DMS114 treated with DMSO at 0.1 percent for 48 hours (cell line): ENCODE data around the gene ABCA9.
"Not testable (repeated sequence)": the region's sequence is repeated elsewhere in the genome, so short reads cannot be mapped to it uniquely, and the experiment has no call there.

Experiments used
- DNase-seq: peaks from one replicate; lab custom pipeline; 2025; ENCODE audit not compliant: unreplicated experiment; lab: John Stamatoyannopoulos, UW

The ABCA9 gene

DNA sequence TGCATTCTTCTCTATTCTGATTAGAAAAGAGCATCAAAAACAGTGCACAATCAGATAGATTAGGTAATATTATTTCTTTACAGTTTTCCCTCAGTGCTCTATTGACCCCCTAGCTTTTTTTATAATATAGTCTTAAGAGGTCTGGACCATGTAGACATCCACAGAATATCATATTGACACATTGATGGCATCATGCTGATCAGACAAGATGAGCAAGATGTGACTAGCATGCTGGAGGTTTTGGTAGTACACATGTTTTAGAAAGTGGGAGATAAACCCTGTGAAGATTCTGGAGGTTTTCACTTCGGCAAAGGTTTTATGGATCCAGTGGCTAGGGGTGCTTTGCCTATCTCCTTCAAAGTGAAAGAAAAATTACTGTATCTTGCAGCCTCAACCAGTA, 102.8 kb downstream of the ABCA9 start:
- DNase-seq: no peak

- DNase-seq: no peak
Measured at GRCh38 chr17:68955181-68955841, 105.4 kb downstream of the ABCA9 start, which contains the start of gene ABCA8. TSS of gene ABCA8 (minus strand) at chr17:68955392. CDS start at chr17:68942034, 13,358 bp downstream.

DNA sequence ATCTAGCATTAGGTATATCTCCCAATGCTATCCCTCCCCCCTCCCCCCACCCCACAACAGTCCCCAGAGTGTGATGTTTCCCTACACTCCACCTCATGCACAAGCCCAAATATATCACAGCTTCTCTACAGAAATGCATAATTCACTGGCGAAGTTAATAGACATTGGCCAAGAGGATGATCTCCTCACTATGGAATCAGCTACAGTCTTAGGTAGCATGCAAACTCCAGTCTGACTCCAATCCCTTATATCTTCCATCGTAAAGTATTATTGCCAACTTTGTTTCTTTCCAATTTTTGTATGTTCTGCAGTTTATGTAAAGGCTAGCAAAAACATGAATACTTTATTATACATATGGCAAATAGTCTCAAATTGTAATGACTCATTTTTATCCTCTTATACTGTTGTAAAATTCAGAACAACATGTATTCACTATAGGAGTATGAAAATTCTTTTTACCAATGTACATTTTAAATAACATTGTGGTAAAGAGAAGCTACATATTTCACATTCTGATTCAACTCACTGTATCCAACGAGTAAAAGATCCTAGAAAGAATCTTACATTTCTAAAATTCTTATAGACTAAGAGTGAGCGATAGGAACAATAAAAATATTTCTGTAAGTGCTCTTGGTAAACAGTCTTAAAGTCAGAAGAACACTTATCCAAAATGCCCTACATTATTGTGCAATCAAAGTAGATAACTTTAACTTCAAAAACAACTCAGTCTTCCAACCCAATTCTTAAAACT, 106.4 kb downstream of the ABCA9 start:
- no peak for DNase-seq

GRCh38 chr17:68953340-68953997, 107.3 kb downstream of the ABCA9 start:
- DNase-seq: no peak

DNA sequence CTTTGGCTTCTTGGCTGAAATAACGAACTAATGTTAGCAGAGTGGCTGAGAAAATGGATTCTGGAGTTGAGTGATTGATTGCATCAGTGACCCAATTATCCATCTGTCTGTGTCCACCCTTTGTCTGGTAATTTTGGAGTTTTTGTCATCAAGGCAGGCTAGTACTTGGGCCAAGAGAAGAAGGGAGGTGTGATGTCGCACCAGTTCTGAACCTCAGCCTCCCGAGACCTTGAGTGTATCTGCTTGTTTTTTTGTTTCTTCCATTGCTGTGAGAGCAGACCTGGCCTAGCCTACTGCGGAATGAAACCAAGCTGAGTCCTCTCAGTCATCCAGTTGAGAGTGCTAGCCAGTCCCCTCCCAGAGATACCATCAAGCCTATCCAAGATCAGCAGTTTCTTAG, 110.0 kb downstream of the ABCA9 start:
- no peak for DNase-seq

DNA sequence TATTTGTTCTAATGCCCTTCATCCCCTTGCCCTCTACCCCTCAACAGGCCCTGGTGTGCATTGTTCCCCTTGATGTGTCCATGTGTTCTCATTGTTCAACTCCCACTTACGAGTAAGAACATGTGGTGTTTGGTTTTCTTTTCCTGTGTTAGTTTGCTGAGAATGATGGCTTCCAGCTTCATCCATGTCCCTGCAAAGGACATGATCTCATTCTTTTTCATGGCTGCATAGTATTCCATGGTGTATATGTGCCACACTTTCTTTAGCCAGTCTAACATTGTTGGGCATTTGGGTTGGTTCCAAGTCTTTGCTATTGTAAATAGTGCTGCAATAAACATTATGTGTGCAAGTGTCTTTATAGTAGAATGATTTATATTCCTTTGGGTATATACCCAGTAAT, 112.9 kb downstream of the ABCA9 start:
- DNase-seq: not testable (repeated sequence)

DNA sequence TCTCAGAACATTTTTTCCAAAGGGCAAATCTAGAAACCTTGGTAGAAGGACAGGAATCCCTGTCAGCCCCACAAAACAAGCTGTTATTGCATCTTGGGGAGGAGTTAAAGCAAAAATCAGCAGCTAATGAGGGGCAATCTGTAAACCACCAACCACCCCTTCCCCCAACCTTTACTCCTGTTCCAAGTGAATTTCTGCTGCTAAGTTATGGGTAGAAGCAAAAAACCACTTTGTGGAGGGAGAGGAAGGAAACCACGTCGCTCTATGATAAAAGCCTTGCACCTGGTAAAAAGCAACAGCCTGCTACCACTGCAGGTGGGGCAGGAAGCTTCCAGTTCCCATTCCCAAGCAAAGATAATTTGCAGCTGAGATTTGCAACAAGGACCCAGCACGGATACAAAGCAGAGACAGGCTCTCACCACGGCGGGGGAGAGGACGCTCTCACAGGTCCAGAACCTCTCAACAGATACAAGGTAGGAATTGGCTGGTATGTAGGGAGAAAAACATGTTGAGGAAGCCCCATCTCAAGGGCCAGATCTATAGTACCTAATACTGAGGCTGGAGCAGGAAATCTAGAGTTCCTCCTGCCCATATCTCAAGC, 116.2 kb downstream of the ABCA9 start:
- DNase-seq: no peak

DNA sequence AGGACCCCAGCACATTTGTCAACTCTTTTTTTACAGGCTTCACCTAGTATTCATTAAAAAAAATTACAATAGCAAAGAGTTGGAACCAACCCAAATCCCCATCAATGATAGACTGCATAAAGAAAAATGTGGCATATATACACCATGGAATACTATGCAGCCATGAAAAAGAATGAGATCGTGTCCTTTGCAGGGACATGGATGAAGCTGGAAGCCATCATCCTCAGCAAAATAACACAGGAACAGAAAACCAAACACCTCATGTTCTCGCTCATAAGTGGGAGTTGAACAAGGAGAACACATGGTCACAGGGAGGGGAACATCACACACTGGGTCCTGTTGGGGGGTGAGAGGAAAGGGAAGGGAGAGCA, 116.9 kb downstream of the ABCA9 start:
- not testable (repeated sequence) for DNase-seq

GRCh38 chr17:68943123-68943811, 117.5 kb downstream of the ABCA9 start:
- DNase-seq: no peak

- no peak for DNase-seq
Measured at GRCh38 chr17:68942389-68942788, 118.3 kb downstream of the ABCA9 start.

GRCh38 chr17:68941761-68942160, 119.0 kb downstream of the ABCA9 start:
- DNase-seq: no peak

GRCh38 chr17:68939195-68939594, 121.5 kb downstream of the ABCA9 start:
- DNase-seq: no peak

GRCh38 chr17:68937890-68938514, 122.7 kb downstream of the ABCA9 start:
- no peak for DNase-seq

- DNase-seq: no peak
Measured at GRCh38 chr17:68927516-68927915, 133.2 kb downstream of the ABCA9 start.

- DNase-seq: no peak
Measured at GRCh38 chr17:68924793-68925720, 135.7 kb downstream of the ABCA9 start.
